ENCODE measurements around the gene COL4A1.

DNA sequence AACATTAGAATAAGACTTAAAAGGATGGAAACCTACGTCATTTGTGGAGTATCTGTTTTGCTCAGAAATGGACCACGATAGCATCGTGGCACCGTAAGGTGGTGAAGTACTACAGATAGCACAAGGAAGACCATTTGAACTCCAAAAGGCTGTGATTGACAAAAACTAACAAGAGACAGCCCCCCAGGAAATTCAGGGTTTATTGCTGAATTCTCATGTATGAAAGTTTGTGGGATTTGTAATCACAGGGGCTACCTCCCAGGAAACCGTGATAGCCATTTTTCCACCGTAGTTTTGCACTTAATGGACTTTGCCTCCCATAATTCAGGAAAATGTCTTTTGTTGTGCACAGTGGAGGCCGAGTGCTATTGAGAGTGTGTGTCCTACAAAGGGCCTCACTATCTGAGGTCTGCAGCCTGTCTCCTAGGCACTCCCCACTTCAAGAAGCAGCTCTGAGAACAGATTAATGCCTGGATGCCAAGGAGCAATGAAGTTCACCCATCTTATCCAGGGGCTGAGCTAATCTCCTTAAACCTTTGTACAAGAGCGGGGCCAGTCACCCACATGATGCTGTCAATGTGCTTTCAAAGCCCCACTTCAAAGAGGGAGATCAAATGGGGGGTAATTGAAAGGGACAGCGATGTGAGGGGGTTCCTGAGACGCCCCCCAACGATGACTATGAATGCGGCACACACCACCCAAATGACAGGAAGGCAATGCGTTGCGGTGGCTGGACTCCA lies 182.6 kb downstream of the COL4A1 start:
- TF ChIP-seq, protein P1, sequence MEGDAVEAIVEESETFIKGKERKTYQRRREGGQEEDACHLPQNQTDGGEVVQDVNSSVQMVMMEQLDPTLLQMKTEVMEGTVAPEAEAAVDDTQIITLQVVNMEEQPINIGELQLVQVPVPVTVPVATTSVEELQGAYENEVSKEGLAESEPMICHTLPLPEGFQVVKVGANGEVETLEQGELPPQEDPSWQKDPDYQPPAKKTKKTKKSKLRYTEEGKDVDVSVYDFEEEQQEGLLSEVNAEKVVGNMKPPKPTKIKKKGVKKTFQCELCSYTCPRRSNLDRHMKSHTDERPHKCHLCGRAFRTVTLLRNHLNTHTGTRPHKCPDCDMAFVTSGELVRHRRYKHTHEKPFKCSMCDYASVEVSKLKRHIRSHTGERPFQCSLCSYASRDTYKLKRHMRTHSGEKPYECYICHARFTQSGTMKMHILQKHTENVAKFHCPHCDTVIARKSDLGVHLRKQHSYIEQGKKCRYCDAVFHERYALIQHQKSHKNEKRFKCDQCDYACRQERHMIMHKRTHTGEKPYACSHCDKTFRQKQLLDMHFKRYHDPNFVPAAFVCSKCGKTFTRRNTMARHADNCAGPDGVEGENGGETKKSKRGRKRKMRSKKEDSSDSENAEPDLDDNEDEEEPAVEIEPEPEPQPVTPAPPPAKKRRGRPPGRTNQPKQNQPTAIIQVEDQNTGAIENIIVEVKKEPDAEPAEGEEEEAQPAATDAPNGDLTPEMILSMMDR (IDR thresholded peaks at IDR 0.05), result no peak
- no peak for TF ChIP-seq POLR2A (IDR thresholded peaks at IDR 0.05)
